GM12801 (cell line): ENCODE data around the gene SETD2.

Source experiments
- CTCF ChIP-seq: IDR thresholded peaks from one replicate; pipeline ENCODE4 v1.5.1; 2011; ENCODE audit warnings: control low read depth; ENCODE audit not compliant: insufficient read length; ENCODE audit errors: extremely low read depth

Gene SETD2

GRCh38 chr3:47134311-47134710 is 29.6 kb downstream of the SETD2 start:
- TF ChIP-seq CTCF = no peak

- no peak for TF ChIP-seq CTCF
Measured at GRCh38 chr3:47133641-47134040, 30.3 kb downstream of the SETD2 start.

- no peak for TF ChIP-seq CTCF
Measured at GRCh38 chr3:47130557-47130956, 33.4 kb downstream of the SETD2 start.

- TF ChIP-seq CTCF = no peak
Measured at GRCh38 chr3:47128137-47128536, 35.8 kb downstream of the SETD2 start.

- TF ChIP-seq CTCF = no peak
Measured at GRCh38 chr3:47123857-47124256, 40.1 kb downstream of the SETD2 start.

GRCh38 chr3:47121409-47121808 is 42.5 kb downstream of the SETD2 start:
- no peak for TF ChIP-seq CTCF

- TF ChIP-seq CTCF = no peak
Measured at GRCh38 chr3:47120138-47120537, 43.8 kb downstream of the SETD2 start.
